Esophagus muscularis mucosa (tissue), 4 donors: ENCODE data around the gene OR6C2. TPM values are rescaled to one million over a fixed set of nuclear protein-coding genes. Genes with fewer than 3 reads are reported as not detected.
"Not testable (repeated sequence)": the region's sequence is repeated elsewhere in the genome, so short reads cannot be mapped to it uniquely, and the experiment has no call there.

Source experiments
- DNase-seq: peaks from one replicate; pipeline ENCODE4 v3.0.0-alpha.2; 2017; ENCODE audit errors: extremely low spot score
- H3K27ac ChIP-seq, 4 donors: fragments of 200-600 bp; sonication (generic); replicated peaks in 1 of 4; 1 replicate in 3 of 4; 2 replicates in 1 of 4; pipeline ENCODE4 v1.5.1; 2016 to 2019; ENCODE audit warnings: mild to moderate bottlenecking in 1 of 4
- H3K27me3 ChIP-seq, 4 donors: fragments of 200-600 bp; sonication (generic); one replicate each; pipeline versions ENCODE4 v1.5.1 to v1.6.0; 2016 to 2019
- H3K36me3 ChIP-seq, 4 donors: fragments of 200-600 bp; sonication (generic); one replicate each; pipeline ENCODE4 v1.5.1; 2016 to 2019
- H3K4me1 ChIP-seq, 4 donors: fragments of 200-600 bp; sonication (generic); one replicate each; pipeline ENCODE4 v1.5.1; 2016 to 2019
- H3K4me3 ChIP-seq, 4 donors: fragments of 200-600 bp; sonication (generic); 1 replicate in 2 of 4; 2 replicates in 2 of 4; pipeline ENCODE4 v1.5.1; 2016 to 2019; ENCODE audit warnings: mild to moderate bottlenecking in 4 of 4, moderate library complexity in 1 of 4
- H3K9me3 ChIP-seq, 4 donors: fragments of 200-600 bp; sonication (generic); 1 replicate in 3 of 4; 2 replicates in 1 of 4; pipeline ENCODE4 v1.5.1; 2016 to 2019
- EP300 ChIP-seq: sonication (generic); formaldehyde crosslinking; IDR thresholded peaks from one replicate; pipeline ENCODE4 v1.6.1; 2017; ENCODE audit warnings: antibody characterized with exemption
- POLR2A ChIP-seq: fragments of 450-650 bp; IDR thresholded peaks from one replicate; pipeline ENCODE4 v1.6.1; 2017; ENCODE audit warnings: antibody characterized with exemption, moderate library complexity, mild to moderate bottlenecking, low read depth
- POLR2AphosphoS5 ChIP-seq, 2 donors: sonication (generic); formaldehyde crosslinking; IDR thresholded peaks; one replicate each; pipeline ENCODE4 v1.6.1; 2017; ENCODE audit warnings: antibody characterized with exemption in 2 of 2
- WGBS: methylation state at CpG from one replicate; pipeline ENCODE4 v1.1.5; 2018; 5-methylcytosine and 5-hydroxymethylcytosine counted together
- intact Hi-C: fragments of 100-400 bp; cut with DNase I; formaldehyde crosslinking; loops from one replicate; pipeline ENCODE4 v1.15.1; 2023
- total RNA-seq, 4 donors: library from RNA; depleted of rRNA; stranded (reverse); fragments of >200 nt; gene quantifications; one replicate each; pipeline versions ENCODE4 v1.1.0 to v1.2.1, GENCODE V29; 2016
- TF ChIP-seq, protein P1 (sequence below), 3 experiments: fragments of 200-600 bp in 2 of 3; fragments of 450-650 bp in 1 of 3; sonication (generic) in 2 of 3; IDR thresholded peaks; one replicate each; pipeline ENCODE4 v1.5.1; 2017 to 2019; ENCODE audit warnings: antibody characterized with exemption in 3 of 3, mild to moderate bottlenecking in 2 of 3, moderate library complexity in 1 of 3

OR6C2 gene
- not detected for total RNA-seq

DNA sequence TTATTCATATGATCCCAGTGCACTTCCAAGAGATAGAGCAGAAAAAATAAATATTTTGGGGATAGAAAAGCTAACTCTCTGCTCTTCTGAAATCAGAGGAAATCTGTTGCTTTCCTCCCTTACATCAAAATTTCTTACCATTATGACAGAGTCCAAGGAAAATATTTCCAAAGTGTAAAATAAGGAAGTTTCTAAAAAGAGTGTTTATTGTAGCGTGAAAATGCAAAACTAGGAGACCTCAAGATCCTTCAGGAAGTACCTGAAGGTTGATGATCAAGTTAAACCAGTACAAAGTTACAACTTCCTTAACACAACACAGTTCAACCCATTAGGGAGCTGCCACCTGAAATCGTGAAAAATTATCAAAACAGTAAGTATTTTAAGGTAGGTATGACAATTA is at the start of gene OR6C2:
Gene OR6C2, plus strand, starts transcription at position 301 of the 400 bp plus-strand sequence. CDS start 8,138 bp downstream, outside the sequence.
- intact Hi-C loops: no loop called here
- H3K4me1 ChIP-seq: no peaks in the 10 kb centered on the region
- H3K27me3 ChIP-seq: no peaks in the 10 kb centered on the region
- no peak for TF ChIP-seq POLR2AphosphoS5 (IDR thresholded peaks at IDR 0.05)
- no peak within 1 kb of the TSS for H3K4me3 ChIP-seq
- no peak within 1 kb of the TSS for H3K27ac ChIP-seq
- H3K9me3 ChIP-seq: peaks cover 0 to 6% (median 0%) of the 10 kb centered on the region in 4 donors
- no peak for DNase-seq
- H3K36me3 ChIP-seq: no peaks in the 10 kb centered on the region
- WGBS: 61% methylated on average over 2 of the region's 2 CpGs

- H3K9me3 ChIP-seq: no peaks in the 10 kb centered on the region
- WGBS: 54% methylated on average over 1 of the region's 1 CpG
- no peak overlapping the region for H3K4me3 ChIP-seq
- H3K27me3 ChIP-seq: no peaks in the 10 kb centered on the region
- no peak overlapping the region for H3K27ac ChIP-seq
- no peaks in the 10 kb centered on the region for H3K36me3 ChIP-seq
- no peaks in the 10 kb centered on the region for H3K4me1 ChIP-seq
- intact Hi-C loops: no loop called here
- DNase-seq: no peak
- TF ChIP-seq POLR2A (no peak), EP300 (no peak), POLR2AphosphoS5 (IDR thresholded peaks at IDR 0.05) (no peak)
- TF ChIP-seq, protein P1, sequence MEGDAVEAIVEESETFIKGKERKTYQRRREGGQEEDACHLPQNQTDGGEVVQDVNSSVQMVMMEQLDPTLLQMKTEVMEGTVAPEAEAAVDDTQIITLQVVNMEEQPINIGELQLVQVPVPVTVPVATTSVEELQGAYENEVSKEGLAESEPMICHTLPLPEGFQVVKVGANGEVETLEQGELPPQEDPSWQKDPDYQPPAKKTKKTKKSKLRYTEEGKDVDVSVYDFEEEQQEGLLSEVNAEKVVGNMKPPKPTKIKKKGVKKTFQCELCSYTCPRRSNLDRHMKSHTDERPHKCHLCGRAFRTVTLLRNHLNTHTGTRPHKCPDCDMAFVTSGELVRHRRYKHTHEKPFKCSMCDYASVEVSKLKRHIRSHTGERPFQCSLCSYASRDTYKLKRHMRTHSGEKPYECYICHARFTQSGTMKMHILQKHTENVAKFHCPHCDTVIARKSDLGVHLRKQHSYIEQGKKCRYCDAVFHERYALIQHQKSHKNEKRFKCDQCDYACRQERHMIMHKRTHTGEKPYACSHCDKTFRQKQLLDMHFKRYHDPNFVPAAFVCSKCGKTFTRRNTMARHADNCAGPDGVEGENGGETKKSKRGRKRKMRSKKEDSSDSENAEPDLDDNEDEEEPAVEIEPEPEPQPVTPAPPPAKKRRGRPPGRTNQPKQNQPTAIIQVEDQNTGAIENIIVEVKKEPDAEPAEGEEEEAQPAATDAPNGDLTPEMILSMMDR (IDR thresholded peaks at IDR 0.05): no peak
These were observed 47.5 kb upstream of the OR6C2 start for GRCh38 chr12:55396326-55396725.

GRCh38 chr12:55400229-55400628 is 43.6 kb upstream of the OR6C2 start, which contains the start of gene OR6C65:
Gene OR6C65 (plus strand): TSS chr12:55400529. CDS start chr12:55400529, 0 bp downstream.
- no peak for TF ChIP-seq EP300
- TF ChIP-seq, protein P1 (IDR thresholded peaks at IDR 0.05): no peak
- TF ChIP-seq POLR2AphosphoS5 (IDR thresholded peaks at IDR 0.05): no peak
- TF ChIP-seq POLR2A: no peak
- intact Hi-C loops: no loop called here
- 94% methylated on average over 1 of the region's 1 CpG for WGBS
- DNase-seq: no peak
- H3K9me3 ChIP-seq: no peaks in the 10 kb centered on the region
- no peaks in the 10 kb centered on the region for H3K4me1 ChIP-seq
- no peak within 1 kb of the TSS for H3K4me3 ChIP-seq
- H3K27ac ChIP-seq: no peak within 1 kb of the TSS
- H3K36me3 ChIP-seq: no peaks in the 10 kb centered on the region
- H3K27me3 ChIP-seq: no peaks in the 10 kb centered on the region

GRCh38 chr12:55407866-55408265 is 36.0 kb upstream of the OR6C2 start:
- Histone ChIP-seq H3K4me3 (no peak overlapping the region), H3K4me1 (no peaks in the 10 kb centered on the region), H3K9me3 (peaks cover 0 to 13% (median 3%) of the 10 kb centered on the region in 4 donors), H3K36me3 (no peaks in the 10 kb centered on the region), H3K27me3 (no peaks in the 10 kb centered on the region), H3K27ac (no peak overlapping the region)
- DNase-seq: no peak
- intact Hi-C loops: no loop called here
- WGBS: 61% methylated on average over 1 of the region's 1 CpG
- TF ChIP-seq POLR2AphosphoS5 (IDR thresholded peaks at IDR 0.05) (no peak), EP300 (no peak), POLR2A (no peak)

DNA sequence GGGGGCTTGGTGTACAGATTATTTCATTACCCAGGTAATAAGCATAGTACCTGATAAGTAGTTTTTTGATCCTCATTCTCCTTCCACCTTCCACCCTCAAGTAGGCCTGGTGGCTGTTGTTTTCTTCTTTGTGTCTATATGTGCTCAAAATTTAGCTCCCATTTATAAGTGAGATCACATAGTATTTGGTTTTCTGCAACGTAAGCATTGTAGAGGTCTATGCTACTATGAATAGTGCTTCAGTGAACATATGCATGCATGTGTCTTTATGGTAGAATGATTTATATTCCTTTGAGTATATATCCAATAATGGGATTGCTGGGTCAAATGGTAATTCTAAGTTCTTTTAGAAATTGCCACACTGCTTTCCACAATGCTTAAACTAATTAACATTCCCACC is 34.7 kb upstream of the OR6C2 start:
- H3K27me3 ChIP-seq, H3K4me3 ChIP-seq, DNase-seq, H3K27ac ChIP-seq, H3K36me3 ChIP-seq, H3K4me1 ChIP-seq, intact Hi-C loops: not testable (repeated sequence)
- peaks cover 0 to 13% (median 3%) of the 10 kb centered on the region in 4 donors for H3K9me3 ChIP-seq
- 96% methylated on average over 1 of the region's 1 CpG for WGBS

GRCh38 chr12:55412138-55412537 is 31.7 kb upstream of the OR6C2 start:
- peaks cover 0 to 13% (median 2%) of the 10 kb centered on the region in 4 donors for H3K9me3 ChIP-seq
- 96% methylated on average over 15 of the region's 15 CpGs for WGBS
- DNase-seq, H3K4me1 ChIP-seq, H3K27me3 ChIP-seq, H3K27ac ChIP-seq, H3K4me3 ChIP-seq, intact Hi-C loops, H3K36me3 ChIP-seq: not testable (repeated sequence)

DNA sequence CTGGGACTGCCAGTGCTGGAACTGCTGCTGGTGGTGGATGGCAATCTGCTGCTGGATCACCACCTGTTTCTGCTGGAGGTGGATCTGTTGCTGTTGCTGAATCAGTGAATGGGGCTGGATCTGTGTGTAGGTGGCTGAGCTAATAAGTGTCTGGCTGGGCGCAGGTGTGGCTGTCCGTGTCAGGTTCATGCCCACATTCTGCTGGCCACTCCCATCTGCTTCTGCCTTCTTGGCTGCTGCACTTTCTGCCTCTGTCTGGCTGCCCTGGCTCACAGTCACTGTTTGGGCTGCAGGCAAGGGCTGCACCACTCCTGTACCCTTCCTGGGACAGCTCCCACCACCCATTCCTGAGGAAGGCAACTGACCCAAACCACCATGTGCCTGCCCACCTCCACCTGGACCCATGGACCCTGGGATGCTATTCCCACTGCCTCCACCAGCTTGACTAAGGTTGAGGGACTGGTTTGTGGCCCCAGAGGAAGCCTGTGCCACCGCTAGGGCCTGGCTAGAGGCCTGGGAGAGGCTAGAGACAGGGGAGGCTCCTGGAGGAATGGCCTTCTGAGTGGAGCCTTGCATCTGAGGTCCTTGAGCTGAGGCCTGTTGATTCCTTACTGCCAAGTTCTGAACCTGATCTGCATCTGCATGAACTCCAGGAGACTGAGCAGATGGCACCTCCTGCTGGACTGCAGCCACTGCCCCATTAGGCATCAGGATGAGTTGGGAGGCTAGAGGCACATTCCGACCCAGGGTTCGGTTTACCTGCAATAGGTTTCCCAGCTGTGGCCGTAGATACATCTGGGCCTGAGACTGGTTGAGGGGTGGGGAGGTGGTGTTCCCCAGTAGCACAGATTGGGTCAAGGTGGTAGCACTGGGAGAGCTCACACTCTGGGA is 30.1 kb upstream of the OR6C2 start:
- intact Hi-C loops, H3K27ac ChIP-seq, H3K9me3 ChIP-seq, DNase-seq, H3K4me1 ChIP-seq, H3K4me3 ChIP-seq, H3K36me3 ChIP-seq, H3K27me3 ChIP-seq: not testable (repeated sequence)
- WGBS: 95% methylated on average over 4 of the region's 6 CpGs

GRCh38 chr12:55414396-55414823 is 29.5 kb upstream of the OR6C2 start:
- 96% methylated on average over 3 of the region's 11 CpGs for WGBS
- intact Hi-C loops, DNase-seq: not testable (repeated sequence)

DNA sequence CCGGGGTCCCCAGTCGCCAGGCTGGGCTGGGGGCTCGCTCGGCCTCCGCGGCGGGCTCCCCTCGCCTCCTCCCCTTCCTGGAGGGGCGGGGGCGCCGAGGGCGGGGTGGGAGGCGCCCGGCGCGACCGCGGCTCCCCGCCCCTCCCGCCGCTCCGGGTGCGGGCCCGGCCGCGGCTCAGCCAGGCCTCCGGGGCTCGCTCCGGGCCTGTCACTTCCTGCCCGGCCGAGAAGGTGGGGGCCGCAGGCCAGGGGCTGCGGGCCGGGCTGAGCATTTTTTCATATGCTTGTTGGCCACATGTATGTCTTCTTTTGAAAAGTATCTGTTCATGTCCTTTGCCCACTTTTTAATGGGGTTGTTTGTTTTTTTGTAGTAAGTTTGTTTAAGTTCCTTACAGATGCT is 29.0 kb upstream of the OR6C2 start:
- DNase-seq, H3K9me3 ChIP-seq, H3K27me3 ChIP-seq, H3K36me3 ChIP-seq, intact Hi-C loops, H3K27ac ChIP-seq, H3K4me1 ChIP-seq: not testable (repeated sequence)
- 0% methylated on average over 7 of the region's 34 CpGs for WGBS
- peak overlapping the region in 1 of 4 donors; percentile 20 for H3K4me3 ChIP-seq

More at GRCh38 chr12:55414396-55414823, 29.5 kb upstream of the OR6C2 start:
- H3K4me3 ChIP-seq: peak overlapping the region in 1 of 4 donors; percentile 20
- H3K9me3 ChIP-seq, H3K27me3 ChIP-seq, H3K36me3 ChIP-seq, H3K4me1 ChIP-seq, H3K27ac ChIP-seq: not testable (repeated sequence)
